ENCODE data around the gene LAIR2. TPM values are rescaled to one million over a fixed set of nuclear protein-coding genes. Genes with fewer than 3 reads are reported as not detected.

Gene LAIR2
- total RNA-seq, 1 experiment from 2014 or later = not detected

- Histone ChIP-seq H3K36me3 (ENCODE audit: insufficient read depth, low read length, poor library complexity, severe bottlenecking) (no peaks in the 10 kb centered on the region), H3K27me3 (replicated peaks; ENCODE audit: insufficient read depth, low read depth, low read length, poor library complexity) (peaks cover 14% of the 10 kb centered on the region), H3K27ac (ENCODE audit: low read depth, low read length, poor library complexity, severe bottlenecking) (no peak overlapping the region), H3K9me3 (ENCODE audit: low read depth, low read length, poor library complexity, severe bottlenecking) (no peaks in the 10 kb centered on the region), H3K4me1 (ENCODE audit: insufficient read depth, low read length, poor library complexity, severe bottlenecking) (no peaks in the 10 kb centered on the region), H3K4me3 (ENCODE audit: low read depth, low read length, poor library complexity, severe bottlenecking) (no peak overlapping the region)
- BruUV-seq (replicated peaks) = no TSS peak
- intact Hi-C loops (cut with micrococcal nuclease; ENCODE audit: unreplicated experiment) = no loop called here
- no peak for TF ChIP-seq EZH2 (IDR thresholded peaks at IDR 0.05; ENCODE audit: borderline replicate concordance, low read depth, low read length, poor library complexity, severe bottlenecking)
- no peak for TF ChIP-seq CTCF (conservative IDR thresholded peaks at IDR 0.05; ENCODE audit: low read depth, low read length)
- DNase-seq (ENCODE audit: low spot score) = no peak
- POLR2A ChIA-PET (ENCODE audit: low non-redundant PET) = no interaction called here
- CTCF ChIA-PET = no interaction called here
These were observed 52.3 kb downstream of the LAIR2 start for GRCh38 chr19:54554896-54555295.

- H3K9me3 ChIP-seq (ENCODE audit: low read depth, low read length, poor library complexity, severe bottlenecking) = no peaks in the 10 kb centered on the region
- BruUV-seq (replicated peaks) = no TSS peak
- ChIA-PET POLR2A (ENCODE audit: low non-redundant PET) (no interaction called here), CTCF (no interaction called here)
- peaks cover 20% of the 10 kb centered on the region for H3K27me3 ChIP-seq (replicated peaks; ENCODE audit: insufficient read depth, low read depth, low read length, poor library complexity)
- H3K4me1 ChIP-seq (ENCODE audit: insufficient read depth, low read length, poor library complexity, severe bottlenecking) = no peaks in the 10 kb centered on the region
- H3K36me3 ChIP-seq (ENCODE audit: insufficient read depth, low read length, poor library complexity, severe bottlenecking) = no peaks in the 10 kb centered on the region
- intact Hi-C loops (cut with micrococcal nuclease; ENCODE audit: unreplicated experiment) = no loop called here
- no peak for DNase-seq (ENCODE audit: low spot score)
- no peak overlapping the region for H3K4me3 ChIP-seq (ENCODE audit: low read depth, low read length, poor library complexity, severe bottlenecking)
- no peak overlapping the region for H3K27ac ChIP-seq (ENCODE audit: low read depth, low read length, poor library complexity, severe bottlenecking)
- TF ChIP-seq EZH2 (IDR thresholded peaks at IDR 0.05; ENCODE audit: borderline replicate concordance, low read depth, low read length, poor library complexity, severe bottlenecking) (no peak), CTCF (conservative IDR thresholded peaks at IDR 0.05; ENCODE audit: low read depth, low read length) (no peak)
These were observed 53.6 kb downstream of the LAIR2 start for GRCh38 chr19:54556194-54556593.

- intact Hi-C loops (cut with micrococcal nuclease; ENCODE audit: unreplicated experiment) = no loop called here
- ChIA-PET POLR2A (ENCODE audit: low non-redundant PET) (no interaction called here), CTCF (no interaction called here)
- no peak overlapping the region for H3K4me3 ChIP-seq (ENCODE audit: low read depth, low read length, poor library complexity, severe bottlenecking)
- peaks cover 20% of the 10 kb centered on the region for H3K27me3 ChIP-seq (replicated peaks; ENCODE audit: insufficient read depth, low read depth, low read length, poor library complexity)
- no TSS peak for BruUV-seq (replicated peaks)
- TF ChIP-seq CTCF (conservative IDR thresholded peaks at IDR 0.05; ENCODE audit: low read depth, low read length) = no peak
- TF ChIP-seq EZH2 (IDR thresholded peaks at IDR 0.05; ENCODE audit: borderline replicate concordance, low read depth, low read length, poor library complexity, severe bottlenecking) = no peak
- H3K36me3 ChIP-seq (ENCODE audit: insufficient read depth, low read length, poor library complexity, severe bottlenecking) = no peaks in the 10 kb centered on the region
- no peaks in the 10 kb centered on the region for H3K4me1 ChIP-seq (ENCODE audit: insufficient read depth, low read length, poor library complexity, severe bottlenecking)
- no peaks in the 10 kb centered on the region for H3K9me3 ChIP-seq (ENCODE audit: low read depth, low read length, poor library complexity, severe bottlenecking)
- no peak overlapping the region for H3K27ac ChIP-seq (ENCODE audit: low read depth, low read length, poor library complexity, severe bottlenecking)
- DNase-seq (ENCODE audit: low spot score) = no peak
These were observed 55.7 kb downstream of the LAIR2 start for GRCh38 chr19:54558339-54558738.

Other genes starting within 250 kb of the LAIR2 start
- gene LILRB5, start 245.6 kb upstream of the LAIR2 start, total RNA-seq (2021) = not detected in 2 replicates
- not detected in 2 replicates for gene LILRB2, start 221.7 kb upstream of the LAIR2 start, total RNA-seq (2021)
- gene LILRA5, start 189.7 kb upstream of the LAIR2 start, total RNA-seq (2021) = not detected in 2 replicates
- gene LILRA4, start 163.7 kb upstream of the LAIR2 start, total RNA-seq (2021) = not detected in 2 replicates
- not detected in 2 replicates for gene LAIR1, start 137.9 kb upstream of the LAIR2 start, total RNA-seq (2021)
- gene TTYH1, start 87.4 kb upstream of the LAIR2 start, total RNA-seq (2021) = 3.0 and 3.2 TPM in 2 replicates
- gene LENG8, start 53.6 kb upstream of the LAIR2 start, total RNA-seq (2021) = 129 and 149 TPM in 2 replicates
- 4.2 and 4.3 TPM in 2 replicates for gene LENG9, start 39.1 kb upstream of the LAIR2 start, total RNA-seq (2021)
- gene CDC42EP5, start 29.5 kb upstream of the LAIR2 start, total RNA-seq (2021) = 111 and 119 TPM in 2 replicates
- gene LILRA2, start 71.0 kb downstream of the LAIR2 start, total RNA-seq (2021) = not detected in 2 replicates
- not detected in 2 replicates for gene LILRA1, start 90.8 kb downstream of the LAIR2 start, total RNA-seq (2021)
- gene LILRB1, start 127.7 kb downstream of the LAIR2 start, total RNA-seq (2021) = not detected in 2 replicates
- not detected in 2 replicates for gene LILRB4, start 160.2 kb downstream of the LAIR2 start, total RNA-seq (2021)
- gene KIR3DL3, start 221.6 kb downstream of the LAIR2 start, total RNA-seq (2021) = not detected in 2 replicates
- not detected in 2 replicates for gene KIR2DL3, start 235.7 kb downstream of the LAIR2 start, total RNA-seq (2021)

Data from A673 (cell line).